Stimulated activated CD4-positive, alpha-beta T cell treated with anti-CD3 and anti-CD28 coated beads, TNF-alpha, amount 100 ng/mL, for 4 hours (primary cell): Measurements from ENCODE around the gene SYTL1.

Experiments
- DNase-seq, 3 experiments: peaks; one replicate each; pipeline ENCODE4 v3.0.0-alpha.2; 2020; ENCODE audit warnings: low read depth in 3 of 3

The SYTL1 gene, protein sequence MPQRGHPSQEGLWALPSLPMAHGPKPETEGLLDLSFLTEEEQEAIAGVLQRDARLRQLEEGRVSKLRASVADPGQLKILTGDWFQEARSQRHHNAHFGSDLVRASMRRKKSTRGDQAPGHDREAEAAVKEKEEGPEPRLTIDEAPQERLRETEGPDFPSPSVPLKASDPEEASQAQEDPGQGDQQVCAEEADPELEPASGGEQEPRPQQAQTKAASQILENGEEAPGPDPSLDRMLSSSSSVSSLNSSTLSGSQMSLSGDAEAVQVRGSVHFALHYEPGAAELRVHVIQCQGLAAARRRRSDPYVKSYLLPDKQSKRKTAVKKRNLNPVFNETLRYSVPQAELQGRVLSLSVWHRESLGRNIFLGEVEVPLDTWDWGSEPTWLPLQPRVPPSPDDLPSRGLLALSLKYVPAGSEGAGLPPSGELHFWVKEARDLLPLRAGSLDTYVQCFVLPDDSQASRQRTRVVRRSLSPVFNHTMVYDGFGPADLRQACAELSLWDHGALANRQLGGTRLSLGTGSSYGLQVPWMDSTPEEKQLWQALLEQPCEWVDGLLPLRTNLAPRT

DNA sequence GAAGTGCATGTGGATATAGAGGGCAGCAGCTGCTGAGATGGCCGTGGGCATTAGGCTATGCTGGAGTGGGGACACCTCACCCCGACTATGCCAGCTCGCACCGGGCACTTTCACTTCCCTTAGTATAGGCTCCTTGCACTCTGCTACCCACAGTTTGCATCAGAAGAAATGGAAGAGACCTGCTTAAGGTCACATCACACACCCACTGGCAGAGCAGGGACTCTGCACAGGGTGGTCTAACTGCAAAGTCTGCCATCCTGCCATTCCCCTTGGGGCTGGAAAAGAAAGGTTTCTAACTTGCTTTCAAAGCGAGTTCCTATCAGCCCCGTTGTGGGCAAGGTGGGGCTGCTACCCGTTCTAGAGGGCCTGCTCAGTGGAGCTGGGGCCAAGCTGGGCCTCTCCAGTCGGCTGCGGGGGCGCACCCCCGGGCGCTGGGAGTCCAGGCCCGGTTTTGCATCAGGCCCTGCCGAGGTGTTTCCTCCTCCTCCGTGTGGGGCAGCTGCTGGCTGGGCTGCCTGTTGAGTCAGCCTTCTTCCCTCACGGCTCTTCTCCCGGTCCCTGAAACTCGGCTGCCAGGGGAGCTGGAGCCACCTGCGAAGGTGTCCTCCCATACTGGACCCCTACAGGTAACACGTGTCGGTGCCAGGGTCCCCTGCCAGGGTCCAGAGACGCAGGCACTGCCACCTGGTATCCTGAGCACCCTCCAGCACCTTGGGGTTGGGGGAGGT lies at the start of gene SYTL1:
Gene SYTL1 (plus strand): TSS at position 498 of the 728 bp plus-strand sequence. CDS start 3,313 bp downstream, outside the sequence.
- peak in 1 of 3 experiments; percentile 48 for DNase-seq

DNA sequence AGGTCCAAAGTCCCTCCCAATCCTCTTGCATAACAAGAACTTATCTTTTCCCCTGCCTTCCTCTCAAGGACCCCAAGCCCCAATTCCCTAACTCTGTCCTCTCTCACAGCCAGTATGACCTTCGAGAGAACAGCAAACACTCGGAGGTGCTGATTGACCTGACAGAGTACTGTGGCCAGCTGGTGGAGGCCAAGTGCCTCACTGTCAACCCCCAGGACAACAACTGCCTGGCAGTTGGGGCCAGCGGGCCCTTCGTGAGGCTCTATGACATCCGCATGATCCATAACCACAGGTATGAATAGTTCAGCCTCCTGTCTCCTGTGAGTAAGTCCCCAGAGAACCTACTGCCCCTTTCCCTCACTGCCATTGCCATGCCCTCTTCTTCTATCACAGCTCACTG lies 49.7 kb upstream of the SYTL1 start:
- DNase-seq = no peak

DNA sequence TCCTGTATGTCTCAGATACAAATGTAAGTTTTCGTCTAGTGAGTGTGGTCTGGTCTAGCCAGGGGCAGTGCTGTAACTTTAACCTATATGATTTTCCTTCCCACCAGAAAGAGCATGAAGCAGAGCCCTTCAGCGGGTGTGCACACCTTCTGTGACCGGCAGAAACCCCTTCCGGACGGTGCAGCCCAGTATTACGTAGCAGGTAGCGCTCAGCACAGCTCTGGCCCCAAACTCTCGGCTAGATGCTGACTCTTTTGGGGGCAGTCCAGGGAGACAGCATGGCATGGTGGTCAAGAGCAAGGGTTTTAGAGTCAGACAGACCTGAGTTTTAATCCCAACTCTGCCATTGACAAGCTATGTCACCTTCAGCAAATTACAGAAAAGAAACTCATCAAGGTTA lies 47.9 kb upstream of the SYTL1 start:
- no peak for DNase-seq

DNA sequence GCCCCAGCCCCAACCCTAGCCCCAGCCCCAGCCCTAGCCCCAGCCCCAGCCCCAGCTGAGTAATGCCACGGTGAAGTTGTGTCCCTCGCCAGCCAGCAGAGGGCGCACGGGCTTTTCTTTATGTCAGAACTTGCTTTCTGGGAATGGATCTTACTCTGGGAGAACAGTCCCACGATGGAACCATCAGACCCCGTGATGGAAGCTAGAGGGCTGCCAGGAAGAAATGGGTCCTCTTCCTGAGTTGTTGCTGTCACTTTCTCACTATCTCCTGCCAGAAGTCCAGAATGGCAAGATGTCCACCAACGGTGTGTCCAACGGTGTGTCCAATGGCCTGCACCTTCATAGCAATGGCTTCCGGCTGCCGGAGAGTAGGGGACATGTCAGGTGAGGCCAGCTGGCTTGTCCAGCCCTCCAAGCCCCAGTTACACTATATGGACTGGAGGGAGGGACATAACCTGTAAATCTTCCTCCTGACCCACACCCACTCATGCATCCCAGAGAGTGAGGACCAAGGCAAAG lies 45.0 kb upstream of the SYTL1 start:
- peak; percentile 43 to 59 (median 53) for DNase-seq

DNA sequence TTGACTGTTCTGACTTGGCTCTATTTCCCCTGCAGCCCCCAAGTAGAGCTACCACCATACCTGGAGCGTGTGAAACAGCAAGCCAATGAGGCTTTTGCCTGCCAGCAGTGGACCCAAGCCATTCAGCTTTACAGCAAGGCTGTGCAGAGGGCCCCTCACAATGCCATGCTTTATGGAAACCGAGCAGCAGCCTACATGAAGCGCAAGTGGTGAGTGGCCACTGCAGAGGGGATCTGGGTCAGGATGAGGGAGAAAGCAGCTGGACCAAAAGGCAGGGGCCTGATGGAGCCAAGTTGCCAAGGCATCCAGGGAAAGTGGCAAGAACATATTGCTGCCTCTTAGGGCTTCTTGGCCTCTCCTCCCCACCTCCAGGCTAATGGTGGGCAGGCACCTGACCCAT lies 43.9 kb upstream of the SYTL1 start:
- DNase-seq = no peak

DNA sequence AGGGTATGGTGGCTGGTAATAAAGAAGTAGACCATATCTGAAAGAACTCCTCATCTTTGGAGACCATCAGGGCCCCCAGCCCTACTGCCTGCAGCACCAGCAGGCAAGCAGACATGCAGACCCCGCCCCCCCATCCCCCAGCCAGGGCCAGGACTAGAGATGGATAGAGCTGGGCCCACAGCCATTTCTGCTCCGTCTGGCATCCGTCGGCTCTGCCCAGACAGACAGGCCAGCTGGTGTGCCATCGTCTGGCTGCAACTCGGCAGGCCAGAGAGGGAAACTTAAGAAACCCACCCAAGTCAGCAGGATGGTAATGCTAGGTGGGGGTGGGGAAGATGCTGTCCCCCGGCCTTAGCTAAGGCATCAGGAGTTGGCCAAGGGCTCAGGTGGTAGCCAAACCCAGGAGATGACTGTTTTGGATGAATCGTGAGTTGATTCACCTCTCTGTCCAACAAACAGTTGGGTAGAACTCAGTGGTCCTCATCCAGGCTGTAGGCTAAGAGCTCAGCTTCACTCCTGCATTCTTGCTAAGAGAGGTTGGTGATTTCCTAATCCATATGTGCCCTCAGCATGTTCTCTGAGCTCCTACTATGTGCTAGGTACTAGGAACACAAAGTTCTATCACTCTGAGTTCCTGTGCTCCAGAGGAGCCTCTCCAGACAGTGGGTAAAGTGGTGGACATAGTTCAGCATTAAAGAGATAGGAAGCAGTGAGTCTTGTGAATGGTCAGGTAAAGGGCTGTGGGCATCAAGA lies 43.0 kb upstream of the SYTL1 start:
- DNase-seq = no peak

DNA sequence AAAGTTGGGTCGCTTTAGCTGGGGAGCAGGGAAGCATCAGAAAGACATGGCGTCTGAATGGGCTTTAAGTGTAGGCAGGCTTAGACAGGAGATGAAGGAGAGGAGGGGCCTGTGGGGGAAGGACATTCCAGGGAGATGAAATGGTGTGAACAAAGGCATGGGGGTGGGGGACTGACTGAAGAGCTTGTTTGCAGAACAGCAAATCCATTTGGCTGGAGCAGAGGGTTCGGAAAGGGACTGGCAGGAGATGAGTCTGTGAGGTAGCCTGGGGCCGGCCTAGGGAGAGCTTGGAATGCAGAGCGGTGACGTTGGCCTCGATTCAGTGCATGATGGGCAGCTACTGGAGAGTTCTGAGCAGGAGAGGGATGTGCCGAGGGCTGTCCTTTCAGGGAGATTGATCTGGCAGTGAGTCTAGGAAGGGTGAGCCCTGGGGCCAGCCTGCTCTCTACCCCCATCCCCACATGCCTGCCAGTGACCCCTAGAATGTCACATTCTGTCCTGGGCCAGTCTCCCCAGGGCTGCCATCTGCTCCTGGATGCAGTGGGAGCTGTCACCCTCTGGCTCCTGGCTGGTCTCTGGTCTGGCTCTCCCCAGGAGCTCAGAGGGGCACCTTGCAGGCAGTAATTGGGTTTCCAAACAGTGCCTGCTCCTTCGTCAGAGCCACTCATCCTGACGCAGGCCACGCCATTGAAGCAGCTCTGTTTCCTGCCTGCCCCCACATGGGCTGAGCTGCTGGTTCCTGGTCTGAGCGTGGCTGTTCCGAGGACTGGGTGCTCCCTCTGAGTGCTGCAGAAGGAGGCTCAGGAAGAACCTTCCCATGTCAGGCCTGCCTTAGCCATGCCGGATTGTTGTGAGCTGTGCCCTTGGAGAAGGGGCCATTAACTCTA lies 42.2 kb upstream of the SYTL1 start:
- no peak for DNase-seq

DNA sequence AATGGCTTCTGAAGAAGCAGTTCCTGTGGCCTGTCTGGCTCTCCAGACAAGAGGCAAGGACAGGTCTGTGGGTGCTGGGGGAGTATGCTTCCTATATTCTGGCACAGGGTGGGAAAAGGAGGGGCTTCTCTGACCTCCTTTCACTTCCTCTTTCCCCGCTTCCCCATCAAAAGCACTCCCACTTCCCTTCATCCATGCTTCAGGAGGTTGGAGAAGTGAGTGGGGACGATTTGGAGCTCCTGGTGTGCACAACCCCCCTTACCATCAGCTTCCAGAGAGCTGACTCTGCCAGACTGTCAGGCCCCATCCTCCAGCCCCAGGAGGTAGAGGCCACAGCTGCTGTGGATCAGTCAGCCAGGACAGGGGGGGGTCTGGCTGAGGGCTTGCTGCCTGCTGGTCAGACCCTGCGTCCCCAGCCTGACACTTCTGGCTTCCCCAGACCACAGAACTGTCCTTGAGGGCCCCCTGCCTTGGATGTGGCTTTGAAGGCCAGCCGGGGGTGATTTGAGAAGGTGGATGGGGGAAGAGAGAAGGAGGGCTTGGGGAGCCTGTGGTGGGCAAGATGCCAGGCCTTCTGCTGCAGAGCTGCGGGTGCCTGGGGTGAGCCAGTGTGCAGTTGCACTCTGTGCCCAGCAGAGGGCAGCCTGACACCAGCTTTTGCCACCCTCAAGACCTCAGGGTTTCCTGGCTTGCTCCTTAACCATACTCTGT lies 41.3 kb upstream of the SYTL1 start:
- DNase-seq = peak; percentile 59 to 60 (median 60)

DNA sequence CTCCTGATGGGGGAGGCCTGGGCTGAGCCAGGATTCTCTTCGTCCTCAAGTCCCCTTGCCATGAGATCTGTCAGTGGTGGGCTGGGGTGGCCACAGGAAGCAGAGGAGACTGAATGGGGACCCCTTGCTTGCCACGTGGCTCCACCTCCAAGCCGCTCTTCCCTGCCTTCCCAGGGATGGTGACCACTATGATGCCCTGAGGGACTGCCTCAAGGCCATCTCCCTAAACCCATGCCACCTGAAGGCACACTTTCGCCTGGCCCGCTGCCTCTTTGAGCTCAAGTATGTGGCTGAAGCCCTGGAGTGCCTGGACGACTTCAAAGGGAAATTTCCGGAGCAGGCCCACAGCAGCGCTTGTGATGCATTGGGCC lies 40.8 kb upstream of the SYTL1 start:
- DNase-seq = no peak

DNA sequence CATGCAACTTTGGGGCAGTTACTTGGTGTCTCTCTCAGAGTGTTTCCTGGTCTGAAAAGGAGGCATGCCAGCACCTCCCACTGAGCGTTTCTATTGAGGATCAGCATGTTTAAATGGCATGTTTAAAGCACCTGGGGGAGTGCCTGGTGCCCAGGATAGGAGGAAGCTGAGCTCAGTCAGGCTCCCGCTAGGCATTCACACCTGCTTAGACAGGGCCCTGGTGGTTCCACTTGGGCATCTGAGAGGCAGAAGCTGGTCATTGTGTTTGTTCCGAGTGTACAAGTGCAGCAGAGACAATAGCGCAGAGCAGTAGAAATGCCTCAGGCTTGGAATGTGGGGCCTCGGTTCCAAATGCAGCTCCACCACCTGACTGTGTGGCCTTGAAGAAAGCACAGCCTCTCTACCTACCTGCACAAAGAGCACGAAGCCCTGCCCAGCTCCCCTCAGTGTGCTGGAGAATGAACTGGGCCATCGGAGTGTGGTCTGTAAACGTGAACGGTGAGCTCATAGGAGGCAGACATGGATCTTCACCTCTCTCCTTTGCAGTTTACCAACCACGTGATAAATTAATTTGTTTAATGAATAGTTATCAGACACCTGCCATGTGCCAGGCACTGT lies 40.1 kb upstream of the SYTL1 start:
- DNase-seq = no peak

DNA sequence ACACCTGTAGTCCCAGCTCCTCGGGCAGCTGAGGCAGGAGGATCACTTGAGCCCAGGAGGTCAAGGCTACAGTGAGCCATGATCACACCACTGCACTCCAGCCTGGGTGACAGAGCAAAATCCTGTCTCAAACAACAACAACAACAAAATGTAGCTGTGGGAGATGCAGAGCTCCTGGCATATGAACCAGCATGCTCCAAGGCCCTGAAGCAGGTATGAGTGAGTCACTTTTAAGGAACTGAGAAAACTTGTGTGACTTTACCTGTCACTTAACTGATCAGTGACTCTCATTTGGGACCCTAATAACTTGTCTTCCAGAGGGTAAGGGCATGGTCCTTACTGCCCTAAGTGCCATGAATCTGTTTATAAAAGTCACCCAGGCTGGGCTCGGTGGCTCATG lies 39.2 kb upstream of the SYTL1 start:
- DNase-seq = no peak

DNA sequence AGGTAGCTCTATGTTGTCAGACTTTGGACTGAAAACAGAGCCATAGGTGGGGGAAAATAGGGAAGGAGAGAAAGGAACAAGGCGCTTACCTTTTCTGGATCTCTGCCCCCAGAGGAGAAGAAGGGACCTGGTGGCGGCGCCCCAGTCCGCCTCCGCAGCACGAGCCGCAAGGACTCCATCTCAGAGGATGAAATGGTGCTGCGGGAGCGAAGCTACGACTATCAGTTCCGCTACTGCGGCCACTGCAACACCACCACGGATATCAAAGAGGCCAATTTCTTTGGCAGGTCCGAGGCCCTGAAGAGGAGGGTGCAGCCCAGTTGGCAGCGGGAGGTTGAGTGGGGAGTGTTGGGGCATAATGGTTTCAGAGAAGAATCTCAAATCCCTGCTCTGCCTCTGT lies 38.3 kb upstream of the SYTL1 start:
- no peak for DNase-seq

DNA sequence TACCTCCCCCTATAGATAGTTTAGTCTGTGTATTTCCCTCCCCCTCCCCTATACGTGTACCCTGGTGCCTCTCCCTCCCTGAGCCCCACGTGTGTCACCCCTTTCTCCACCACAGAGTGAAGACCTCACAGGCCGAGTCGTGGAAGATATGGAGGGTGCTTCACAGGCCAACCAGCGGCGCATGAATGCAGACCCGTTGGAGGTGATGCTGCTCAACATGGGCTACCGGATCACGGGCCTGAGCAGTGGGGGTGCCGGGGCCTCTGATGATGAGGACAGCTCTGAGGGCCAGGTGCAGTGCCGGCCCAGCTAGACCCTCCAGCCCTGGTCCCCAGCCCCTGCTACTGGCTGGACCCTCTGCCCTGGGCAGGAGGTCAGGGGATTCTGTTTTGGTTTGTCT lies 35.8 kb upstream of the SYTL1 start:
- DNase-seq = no peak

DNA sequence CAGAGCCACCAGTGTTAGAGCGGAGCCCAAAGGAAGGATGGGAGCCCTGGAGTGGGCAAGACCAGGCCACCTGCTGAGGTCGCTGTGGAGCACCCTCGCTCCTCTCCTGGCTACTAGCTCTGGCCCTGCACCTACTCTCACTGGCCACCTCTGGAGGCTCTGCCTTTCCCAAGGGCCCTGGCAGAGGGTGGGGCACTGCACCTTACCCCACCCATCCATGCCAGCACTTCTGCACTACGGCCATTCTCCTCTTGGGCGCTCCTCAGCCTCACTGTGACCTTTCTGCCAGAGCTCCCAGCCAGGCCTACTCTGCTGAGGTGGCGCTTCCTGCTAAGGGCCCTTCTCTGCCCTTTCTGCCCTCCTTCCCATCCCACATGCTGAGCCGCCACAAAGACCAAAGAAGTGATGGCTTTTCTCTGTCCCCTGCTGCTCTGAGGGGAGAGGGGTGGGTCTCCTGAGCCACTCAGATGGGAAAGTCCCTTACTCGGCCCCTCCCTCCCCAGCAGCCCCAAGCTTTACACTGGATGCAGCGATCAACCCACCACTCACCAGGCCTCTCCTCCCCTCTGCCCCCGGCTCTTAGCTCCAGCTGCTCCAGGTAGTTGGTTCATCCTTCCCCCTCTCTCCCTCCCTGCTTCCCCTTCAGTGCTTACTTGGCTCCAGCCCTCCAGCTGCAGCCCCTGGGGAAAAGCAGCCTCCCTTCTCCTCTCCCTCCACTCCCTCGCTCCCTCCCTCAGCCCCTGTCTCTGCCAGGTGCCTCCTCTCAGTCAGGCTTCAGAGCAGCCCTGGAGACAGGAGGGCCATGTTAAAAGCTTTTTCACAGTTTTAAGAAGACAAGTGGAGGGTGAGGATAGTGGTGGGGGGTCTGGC lies 34.7 kb upstream of the SYTL1 start:
- no peak for DNase-seq

DNA sequence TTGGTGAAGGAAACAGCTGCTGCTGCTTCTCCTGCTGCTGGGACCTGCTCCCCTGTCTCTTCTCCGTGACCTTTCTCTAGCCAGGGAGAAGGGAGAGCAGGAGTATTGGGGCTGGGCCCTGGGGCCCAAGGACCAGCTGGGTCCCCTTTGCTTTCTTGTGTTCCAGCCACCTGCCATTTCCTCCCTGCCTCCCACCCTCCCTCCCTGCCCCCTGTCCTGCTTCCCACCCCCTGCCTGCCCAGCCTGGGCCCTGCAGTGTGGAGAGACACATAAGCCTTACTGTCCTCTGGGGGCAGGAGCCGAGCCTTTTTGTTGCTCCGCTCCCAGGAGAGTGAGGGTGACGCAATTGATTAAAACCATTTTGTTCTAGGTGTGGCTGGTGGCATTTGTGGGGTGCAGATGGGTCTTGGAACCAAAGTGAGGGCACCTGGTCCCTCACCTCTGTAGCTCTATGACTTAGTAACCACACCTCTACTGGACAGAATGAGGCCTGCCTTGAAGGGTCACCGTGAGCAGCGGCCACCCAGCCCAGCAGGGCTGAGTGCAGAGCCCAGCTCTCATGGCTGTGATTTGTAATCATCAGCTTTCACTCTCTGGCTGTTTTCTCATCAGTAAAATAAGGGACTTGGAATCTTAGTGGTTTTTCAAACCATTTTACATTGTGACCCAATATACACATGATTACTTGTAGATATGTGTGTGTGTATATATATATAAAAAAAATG lies 33.8 kb upstream of the SYTL1 start:
- DNase-seq = no peak

DNA sequence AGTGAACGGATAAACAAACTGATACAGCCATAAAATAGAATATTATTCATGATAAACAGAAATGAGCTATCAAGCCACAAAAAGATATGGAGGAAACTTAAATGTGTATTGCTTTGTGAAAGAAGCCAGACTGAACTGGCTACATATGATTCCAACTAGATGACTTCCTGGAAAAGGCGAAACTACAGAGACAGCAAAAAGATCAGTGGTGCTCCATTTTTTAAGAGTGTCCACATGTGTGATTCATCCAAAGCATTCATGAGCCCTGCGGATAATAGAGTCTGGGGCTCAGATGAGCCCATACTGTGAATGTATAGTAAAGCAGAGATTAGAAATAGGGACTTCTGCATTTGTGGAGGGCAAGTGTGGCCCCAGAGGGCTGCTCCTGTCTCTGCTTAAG lies 27.7 kb upstream of the SYTL1 start:
- no peak for DNase-seq

DNA sequence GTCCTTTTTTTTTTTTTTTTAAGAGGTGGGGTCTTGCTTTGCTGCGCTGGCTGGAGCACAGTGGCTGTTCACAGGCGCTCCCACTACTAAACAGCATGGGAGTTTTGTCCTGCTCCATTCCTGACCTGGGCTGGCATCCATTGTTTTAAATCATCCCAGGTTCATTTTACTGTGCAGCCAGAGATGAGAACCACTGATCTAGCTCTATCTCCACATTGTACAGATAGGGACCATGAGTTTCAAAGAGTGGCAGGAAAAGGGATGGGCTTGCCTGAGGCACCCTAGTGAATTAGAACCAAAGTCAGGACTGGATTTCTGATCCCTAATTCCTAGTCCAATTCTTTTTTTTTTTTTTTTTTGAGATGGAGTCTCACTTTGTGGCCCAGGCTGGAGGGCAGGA lies 27.1 kb upstream of the SYTL1 start:
- no peak for DNase-seq

DNA sequence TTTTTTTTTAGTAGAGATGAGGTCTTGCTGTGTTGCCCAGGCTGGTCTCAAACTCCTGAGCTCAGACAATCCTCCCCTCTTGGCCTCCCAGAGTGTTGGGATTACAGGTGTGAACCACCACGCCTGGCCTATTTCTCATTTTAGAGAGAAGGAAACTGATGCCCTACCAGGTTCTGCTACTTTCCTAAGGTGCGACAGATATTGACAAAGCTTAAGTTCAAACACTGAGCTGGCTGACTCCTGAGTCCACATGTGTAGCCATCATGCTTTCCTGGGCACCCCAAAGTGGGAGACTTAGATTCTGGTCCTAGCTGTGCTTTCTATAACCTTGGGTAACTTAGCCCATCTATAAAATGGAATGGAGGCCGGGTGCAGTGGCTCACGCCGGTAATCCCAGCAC lies 25.0 kb upstream of the SYTL1 start:
- DNase-seq = no peak
